GM19397 (cell line): Measurements from ENCODE around the gene LCN6.
"Not testable (repeated sequence)": the region's sequence is repeated elsewhere in the genome, so short reads cannot be mapped to it uniquely, and the experiment has no call there.

Experiments used
- ATAC-seq: cut with Tn5 transposase; IDR thresholded peaks from one replicate; pipeline ENCODE4 v1.9.1; 2021; ENCODE audit warnings: mild to moderate bottlenecking, moderate library complexity; ENCODE audit not compliant: unreplicated experiment

Gene LCN6, protein sequence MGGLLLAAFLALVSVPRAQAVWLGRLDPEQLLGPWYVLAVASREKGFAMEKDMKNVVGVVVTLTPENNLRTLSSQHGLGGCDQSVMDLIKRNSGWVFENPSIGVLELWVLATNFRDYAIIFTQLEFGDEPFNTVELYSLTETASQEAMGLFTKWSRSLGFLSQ

DNA sequence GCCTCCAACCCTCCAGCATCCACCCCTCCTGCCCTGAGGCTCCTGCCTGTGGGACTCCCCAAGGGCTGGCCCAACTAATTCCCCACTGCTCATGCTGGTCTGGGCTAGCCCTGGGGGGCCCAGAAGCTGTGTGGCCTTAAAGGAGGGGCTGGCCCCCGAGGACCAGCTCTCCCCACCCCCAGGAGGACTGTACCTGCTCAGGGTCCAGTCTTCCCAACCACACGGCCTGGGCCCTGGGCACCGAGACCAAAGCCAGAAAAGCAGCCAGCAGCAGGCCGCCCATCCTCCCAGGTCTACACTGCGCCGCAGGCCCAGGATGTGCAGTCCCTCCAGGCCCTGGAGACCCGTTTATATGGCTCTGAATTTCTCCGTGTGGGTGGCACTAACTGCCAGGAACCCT is at the start of gene LCN6:
Gene LCN6 (minus strand): TSS at position 325 of the 400 bp plus-strand sequence. CDS start 42 bp downstream, at position 283.
- no peak for ATAC-seq

DNA sequence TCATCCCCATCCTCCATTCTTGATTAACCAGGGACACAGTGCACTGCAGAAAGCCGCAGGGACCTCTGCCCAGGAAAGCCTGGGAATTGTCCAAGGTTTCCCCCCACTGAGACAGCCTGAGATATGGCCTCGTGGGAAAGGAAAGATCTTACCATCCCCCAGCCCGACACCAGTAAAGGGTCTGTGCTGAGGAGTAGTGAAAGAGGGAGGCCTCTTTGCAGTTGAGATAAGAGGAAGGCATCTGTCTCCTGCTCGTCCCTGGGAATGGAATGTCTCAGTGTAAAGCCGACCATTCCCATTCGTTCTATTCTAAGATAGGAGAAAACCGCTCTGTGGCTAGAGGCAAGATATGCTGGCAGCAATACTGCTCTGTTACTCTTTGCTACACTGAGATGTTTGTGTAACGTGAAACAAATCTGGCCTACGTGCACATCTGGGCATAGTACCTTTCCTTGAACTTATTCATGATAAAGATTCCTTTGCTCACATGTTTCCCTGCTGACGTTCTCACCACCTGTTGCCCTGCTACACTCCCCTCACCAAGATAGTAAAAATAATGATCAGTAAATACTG is 48.5 kb upstream of the LCN6 start:
- ATAC-seq: not testable (repeated sequence)

DNA sequence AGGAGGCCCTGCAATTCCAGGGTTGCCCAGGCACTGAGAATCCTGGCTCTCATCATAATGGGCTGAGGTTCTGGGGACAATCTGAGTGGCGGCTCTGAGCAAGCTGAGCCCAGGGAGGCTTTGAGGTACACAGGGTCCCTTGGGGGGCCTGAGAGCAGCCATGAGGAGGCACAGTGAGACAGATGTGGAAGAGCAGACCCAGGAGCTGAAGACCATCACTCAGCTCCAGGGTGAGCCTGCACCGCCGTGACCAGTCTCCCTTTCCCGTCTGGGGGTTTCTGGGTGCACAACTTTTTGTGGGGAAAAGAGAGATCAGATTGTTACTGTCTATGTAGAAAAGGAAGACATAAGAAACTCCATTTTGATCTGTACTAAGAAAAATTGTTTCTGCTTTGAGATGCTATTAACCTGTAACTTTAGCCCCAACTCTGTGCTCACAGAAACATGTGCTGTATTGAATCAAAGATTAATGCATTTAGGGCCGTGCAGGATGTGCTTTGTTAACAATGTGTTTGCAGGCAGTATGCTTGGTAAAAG is 48.0 kb upstream of the LCN6 start, which contains the start of gene CCDC183:
Gene CCDC183 (plus strand): TSS at position 101 of the 537 bp plus-strand sequence. CDS start 60 bp downstream, at position 161.
- ATAC-seq: no peak

DNA sequence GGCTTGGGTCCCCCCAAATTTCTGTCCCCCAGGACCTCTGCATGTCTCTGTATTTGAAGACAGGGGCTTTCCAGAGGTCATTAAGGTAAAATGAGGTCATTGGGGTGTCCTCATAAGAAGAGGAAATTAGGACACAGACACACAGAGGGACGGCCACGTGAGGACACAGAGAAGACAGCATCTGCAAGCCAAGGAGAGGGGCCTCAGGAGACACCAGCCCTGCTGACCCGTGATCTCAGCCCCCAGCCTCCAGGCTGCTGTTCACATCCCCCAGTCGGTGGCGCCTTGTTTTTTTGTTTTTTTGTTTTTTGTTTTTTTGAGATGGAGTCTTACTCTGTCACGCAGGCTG is 46.6 kb upstream of the LCN6 start:
- ATAC-seq: no peak

DNA sequence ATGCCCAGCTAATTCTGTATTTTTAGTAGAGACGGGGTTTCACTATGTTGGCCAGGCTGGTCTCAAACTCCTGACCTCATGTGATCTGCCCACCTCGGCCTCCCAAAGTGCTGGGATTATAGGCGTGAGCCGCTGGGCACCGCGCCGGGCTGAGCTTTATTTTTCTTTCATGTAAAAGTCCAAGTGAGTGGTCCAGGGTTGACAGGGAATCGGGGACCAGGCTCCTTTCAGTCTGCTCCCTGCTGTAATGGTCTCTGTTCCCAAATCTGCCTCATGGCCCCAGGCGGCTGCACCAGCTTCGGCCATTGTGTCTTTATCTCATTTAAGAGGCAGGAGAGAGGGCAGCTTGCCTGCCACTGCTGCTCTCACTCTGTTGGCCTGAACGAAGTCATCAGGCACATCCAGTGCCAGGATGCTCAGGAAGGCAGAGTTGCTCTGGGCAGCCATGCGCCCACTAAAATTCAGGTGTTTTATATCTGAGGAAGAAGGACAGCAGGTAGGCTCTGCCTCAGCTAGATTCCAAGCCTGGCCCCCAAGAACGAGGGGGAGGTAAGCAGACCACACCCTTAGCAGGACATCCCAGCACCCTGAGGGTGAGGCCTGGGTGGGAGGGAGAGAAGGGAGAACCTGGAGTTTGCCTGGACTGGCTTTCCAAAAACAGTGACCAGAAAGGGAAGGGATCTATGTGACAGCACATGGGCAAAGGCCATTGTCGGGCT is 46.1 kb upstream of the LCN6 start:
- ATAC-seq: no peak

DNA sequence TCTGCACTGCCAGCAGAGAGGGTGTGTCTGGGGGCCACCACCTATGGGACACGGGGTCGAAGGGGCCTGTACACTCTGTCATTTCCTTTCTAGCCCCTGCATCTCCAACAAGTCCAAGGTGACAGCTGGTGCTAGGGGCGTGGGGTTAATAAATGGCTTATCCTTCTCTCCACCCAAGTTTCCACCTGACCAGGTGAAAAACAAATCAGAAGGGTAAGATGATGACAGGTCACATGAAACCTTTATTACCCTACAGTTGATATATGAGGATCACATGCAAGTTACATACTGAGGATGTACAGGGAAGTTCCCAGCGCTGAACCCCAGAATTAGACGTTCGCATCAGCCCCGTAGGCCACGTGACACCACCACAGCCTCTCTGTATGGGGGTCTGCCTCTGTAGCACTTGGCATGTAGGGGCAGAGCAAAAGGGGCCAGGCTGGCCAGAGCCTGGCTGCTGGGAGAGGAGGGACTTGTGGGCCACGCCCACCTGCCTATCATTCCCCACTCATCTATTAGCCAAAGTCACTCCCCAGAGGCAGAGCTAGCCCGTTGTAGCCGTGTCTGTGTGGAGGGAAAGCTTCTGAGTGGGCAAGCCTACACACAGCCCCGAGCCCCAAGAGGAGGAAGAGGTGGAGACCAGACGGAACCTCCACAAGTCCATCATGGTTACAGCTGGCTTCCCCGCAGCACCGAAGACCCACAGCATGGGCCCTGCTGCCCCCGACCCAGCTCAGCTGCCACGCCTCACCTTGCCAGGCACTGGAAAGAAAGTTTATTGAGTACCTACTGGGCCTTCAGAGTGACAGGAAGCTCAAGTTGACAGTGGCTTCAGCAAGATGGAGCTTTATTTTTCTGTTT is 45.0 kb upstream of the LCN6 start:
- ATAC-seq: no peak

DNA sequence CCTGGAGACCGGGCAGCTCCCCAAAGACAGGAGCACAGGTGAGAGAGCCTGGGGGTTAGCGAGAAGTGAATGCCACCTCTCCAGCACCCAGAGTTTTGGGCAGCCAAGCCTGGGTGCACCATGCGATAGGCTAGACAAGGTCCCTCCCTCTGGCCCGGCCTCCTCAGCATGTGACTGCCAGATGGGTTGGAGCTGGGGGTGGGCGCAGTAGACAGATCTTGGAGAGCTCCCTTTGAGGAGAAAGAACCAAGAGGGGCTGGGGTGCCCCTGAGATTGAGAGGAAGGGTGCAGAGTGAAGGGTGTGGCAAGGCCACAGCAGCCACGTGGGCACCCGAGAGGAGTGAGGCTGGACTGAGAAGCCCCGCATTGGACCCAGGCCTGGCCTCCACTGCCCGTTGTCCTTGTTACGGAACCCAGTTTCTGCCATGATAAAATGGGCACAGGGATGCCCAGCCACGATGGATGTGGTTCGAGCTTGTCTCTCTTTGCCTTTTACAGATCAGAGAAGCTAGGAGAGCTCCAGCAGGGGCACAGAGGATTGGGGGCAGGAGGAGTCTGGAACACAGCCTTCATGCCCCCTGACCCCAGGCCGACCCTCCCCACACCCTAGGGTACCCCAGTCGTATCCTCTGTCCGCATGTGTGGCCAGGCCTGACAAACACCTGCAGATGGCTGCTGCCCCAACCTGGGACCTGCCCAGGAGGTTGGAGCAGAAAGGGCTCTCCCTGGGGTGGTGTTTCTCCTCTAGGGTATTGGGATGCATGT is 44.2 kb upstream of the LCN6 start:
- ATAC-seq: no peak

DNA sequence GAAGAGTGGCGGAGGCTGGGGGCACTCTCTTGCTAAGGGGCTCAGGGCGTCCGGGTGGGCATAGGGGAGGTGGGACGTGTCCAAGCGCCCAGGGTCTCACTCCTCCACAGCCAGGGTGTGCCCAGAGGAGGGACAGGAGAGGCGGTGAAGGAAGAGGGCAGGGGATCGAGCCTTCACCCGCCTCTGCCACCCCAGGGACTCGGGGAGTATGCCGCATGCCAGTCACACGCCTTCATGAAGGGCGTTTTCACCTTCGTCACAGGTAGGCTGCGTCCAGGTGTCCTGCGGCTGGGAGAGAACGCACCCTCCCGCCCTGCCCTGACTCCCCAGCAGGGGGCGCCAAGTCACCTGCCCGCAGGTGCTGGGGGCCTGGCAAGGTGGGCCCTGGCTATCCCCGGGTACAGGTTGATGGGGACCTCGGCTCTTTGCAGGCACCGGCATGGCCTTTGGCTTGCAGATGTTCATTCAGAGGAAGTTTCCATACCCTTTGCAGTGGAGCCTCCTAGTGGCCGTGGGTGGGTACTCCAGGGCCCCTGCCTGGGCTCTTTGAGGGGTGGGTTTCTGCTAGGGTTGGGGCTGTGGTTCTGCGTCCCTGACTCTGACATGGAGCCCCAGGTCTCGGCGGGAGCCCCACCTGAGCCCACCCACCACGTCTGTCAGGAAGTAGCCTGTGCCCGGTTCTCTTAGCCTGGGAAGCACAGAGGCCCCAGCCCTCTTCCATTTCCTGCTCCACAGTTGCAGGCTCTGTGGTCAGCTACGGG is 43.4 kb upstream of the LCN6 start:
- ATAC-seq: no peak

DNA sequence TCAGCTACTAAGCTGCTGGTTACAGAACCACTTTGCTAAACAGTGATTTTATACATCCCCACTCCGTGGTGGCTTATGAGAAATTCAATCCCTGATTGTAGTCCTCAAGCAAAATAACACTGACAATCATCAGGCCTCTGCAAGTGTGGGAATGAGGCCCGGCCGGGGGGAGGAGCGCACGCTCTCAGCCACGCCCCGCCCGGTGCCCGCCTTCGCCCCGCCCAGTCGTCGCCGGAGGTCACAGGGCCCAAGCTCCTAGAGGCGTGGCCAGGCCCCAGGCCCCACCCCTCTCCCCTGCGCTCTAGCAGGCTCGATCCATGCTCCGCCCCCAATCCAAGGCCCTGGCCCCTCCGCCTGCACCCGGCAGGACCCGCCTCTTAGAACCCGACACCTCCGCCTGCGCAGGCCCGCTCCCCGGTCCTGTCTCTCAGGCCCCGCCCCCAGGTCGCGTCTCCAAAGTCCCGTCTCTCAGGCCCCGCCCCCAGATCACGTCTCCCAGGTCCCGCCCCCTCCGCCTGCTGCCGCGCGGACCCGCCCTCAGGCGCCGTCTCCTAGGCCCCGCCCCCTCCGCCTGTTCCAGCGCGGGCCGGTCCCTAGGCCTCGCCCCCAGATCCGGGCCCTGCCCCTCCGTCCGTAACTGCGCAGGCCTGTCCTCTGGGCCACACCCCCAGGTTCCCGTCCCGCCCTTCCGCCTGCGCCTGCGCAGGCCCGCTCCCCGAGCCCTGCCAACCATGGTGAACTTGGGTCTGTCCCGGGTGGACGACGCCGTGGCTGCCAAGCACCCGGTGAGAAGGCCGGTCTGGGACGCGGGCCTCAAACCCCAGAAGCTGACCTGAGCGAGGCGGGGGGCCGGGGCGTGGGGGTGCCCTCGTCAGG is 42.6 kb upstream of the LCN6 start, which contains the start of gene TMEM141:
Gene TMEM141 (plus strand): TSS at position 705 of the 876 bp plus-strand sequence. CDS start 27 bp downstream, at position 732.
- peak; percentile 83 for ATAC-seq

DNA sequence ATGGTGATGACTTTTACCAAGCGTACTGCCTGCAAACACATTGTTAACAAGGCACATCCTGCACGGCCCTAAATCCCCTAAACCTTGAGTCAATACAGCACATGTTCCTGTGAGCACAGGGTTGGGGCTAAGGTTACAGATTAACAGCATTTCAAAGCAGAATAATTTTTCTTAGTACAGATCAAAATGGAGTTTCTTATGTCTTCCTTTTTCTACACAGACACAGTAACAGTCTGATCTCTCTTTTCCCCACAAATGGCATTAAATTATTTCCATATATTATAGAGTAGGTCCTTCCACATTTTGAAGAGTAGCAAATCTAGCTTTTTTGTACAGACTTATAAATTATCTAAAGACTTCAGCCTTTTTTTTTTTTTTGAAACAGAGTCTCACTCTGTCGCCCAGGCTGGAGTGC is 41.2 kb upstream of the LCN6 start:
- no peak for ATAC-seq

DNA sequence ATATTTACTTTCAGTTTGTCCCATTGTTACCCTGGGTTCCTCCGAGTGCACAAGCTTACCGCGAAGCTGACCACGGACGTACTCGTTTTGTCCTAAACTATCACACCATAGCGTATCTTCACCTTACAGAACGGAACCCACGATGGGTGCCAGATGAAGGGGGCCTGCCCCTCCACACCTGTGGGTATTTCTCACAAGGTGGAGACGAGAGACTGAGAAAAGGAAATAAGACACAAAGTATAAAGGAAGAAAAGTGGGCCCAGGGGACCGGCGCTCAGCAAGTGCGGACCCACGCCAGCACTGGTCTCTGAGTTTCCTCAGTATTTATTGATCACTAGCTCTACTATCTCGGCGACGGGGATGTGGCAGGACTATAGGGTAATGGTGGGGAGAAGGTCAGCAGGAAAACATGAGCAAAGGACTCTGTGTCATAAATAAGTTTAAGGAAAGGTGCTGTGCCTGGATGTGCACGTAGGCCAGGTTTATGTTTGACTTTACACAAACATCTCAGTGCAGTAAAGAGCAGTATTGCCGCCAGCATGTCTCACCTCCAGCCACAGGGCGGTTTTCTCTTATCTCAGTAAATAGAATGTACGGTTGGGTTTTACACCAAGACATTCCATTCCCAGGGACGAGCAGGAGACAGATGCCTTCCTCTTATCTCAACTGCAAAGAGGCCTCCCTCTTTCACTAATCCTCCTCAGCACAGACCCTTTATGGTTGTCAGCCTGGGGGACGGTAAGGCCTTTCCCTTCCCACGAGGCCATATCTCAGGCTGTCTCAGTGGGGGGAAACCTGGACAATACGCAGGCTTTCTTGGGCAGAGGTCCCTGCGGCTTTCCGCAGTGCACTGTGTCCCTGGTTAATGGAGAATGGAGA is 40.6 kb upstream of the LCN6 start:
- not testable (repeated sequence) for ATAC-seq

DNA sequence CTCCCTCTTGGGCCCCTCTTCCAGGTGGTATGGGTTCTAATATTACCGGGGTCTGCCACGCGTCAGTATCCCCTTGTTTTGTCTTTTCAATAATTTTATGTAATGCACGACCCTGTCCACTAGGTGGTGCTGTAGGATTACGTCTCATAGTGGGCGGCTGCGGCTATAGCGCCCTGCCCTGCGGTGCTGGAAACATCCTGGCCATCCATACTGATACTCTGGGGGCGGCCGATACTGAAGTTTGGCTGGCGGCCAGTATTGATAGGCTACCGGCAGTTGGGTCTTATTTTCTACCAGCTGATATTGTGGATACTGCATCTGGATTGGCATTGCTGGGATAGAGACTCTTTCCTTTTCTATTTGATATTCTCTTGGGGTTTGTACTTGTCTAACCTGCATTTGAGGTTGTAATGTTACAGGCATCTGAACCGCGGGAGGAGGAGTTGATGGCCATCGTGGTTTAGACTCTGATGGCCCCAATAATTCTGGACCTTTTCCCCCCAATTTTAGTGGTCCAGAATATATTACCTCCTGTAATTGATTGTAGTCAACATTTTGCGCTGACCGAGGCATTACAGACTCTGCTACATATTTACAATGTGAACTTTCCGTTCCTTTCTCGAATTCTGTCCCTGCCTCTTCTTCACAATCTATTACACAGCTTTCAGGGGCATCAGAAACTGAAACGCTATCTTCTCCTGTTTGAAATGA is 39.5 kb upstream of the LCN6 start:
- no peak for ATAC-seq

DNA sequence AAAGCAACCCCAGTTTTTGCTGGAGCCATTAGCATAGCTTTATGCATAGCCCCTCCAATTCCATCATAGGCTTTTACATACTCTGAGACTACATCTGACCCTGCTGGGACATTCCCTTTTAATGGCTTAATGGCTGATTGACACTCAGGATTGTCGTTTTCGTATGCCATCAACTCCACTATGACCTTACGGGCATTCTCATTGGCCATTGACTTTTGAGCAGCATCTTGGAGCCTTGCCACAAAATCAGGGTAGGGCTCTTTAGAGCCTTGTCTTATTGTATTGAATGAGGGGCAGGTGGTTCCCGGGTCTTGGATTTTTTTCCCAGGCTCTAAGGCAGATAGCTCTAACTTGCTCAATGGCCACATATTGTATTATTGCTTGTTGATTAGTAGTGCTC is 38.7 kb upstream of the LCN6 start:
- ATAC-seq: not testable (repeated sequence)

DNA sequence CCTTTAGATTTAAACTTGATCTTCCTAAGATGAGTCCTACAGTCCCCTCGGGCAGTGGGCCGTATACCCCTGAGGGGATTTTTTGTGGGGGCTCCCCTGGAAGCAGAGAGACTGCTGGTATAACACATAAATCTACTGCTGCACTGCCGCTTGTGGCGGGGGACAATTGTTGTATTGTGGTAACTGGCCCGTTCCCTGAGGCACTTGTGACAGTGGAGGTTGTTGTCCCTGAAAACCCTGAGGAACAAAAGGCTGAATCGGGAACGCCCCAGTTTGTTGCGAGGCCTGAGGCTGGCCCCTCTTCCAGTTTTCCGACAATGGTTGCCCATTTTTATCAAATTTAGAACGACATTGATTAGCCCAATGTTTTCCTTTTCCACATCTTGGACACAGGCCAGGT is 38.1 kb upstream of the LCN6 start:
- no peak for ATAC-seq

DNA sequence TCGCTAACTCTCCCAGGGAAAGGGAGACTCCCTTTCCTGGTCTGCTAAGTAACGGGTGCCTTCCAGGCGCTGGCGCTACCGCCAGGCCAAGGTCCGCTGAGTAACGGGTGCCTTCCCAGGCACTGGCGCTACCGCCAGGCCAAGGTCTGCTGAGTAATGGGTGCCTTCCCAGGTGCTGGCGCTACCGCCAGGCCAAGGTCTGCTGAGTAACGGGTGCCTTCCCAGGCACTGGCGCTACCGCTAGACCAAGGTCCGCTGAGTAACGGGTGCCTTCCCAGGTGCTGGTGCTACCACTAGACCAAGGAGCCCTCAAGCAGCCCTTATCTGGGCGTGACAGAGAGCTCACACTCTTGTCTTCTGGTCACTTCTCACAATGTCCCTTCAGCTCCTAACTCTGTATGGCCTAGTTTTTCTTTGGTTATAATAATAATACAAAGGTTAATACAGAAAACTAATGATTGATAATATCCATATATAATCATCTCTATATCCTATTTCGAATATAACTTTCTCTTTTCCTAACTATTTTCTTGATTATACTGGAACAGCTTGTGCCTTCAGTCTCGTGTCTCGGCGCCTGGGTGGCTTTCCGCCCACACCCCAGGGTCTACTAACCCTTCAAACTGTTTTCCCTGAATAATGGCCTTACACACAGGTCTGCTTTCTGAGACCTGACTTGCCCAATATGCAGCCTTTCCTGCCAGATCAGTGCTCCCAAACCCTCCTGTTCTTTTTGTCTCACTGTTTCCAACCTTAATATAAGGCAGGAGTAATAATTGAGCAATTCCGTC is 37.4 kb upstream of the LCN6 start:
- ATAC-seq: not testable (repeated sequence)

DNA sequence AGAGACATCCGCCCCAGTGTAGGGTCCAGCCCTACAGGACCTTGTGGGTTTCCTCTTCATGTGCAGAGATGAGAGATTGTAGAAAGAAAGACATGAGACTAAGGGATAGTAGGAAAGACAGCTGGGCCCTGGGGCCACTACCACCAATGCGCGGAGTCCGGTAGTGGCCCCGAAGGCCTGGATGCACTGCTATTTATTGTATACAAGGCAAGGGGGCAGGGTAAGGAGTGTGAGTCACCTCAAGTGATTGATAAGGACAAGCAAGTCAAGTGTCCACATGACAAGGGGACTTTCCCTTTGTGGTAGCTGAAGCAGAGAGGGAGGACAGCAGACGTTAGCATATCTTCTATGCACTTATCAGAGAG is 36.7 kb upstream of the LCN6 start:
- no peak for ATAC-seq
